ENCODE data around the gene SLC26A3. TPM values are rescaled to one million over a fixed set of nuclear protein-coding genes. Genes with fewer than 3 reads are reported as not detected.
A peak's percentile ranks its signal among the peaks of the same experiment; 100 is the strongest.

SLC26A3 gene
- total and polyA plus RNA-seq, 10 of the 15 experiments (the other 5 are each of a cell fraction or from before 2014, with no cell fraction given) = 0.46 TPM; not detected in 9

GRCh38 chr7:107742678-107743566 is 60.1 kb downstream of the SLC26A3 start (continued):
- no peak for TF ChIP-seq USF1 (IDR thresholded peaks at IDR 0.05; ENCODE audit: borderline replicate concordance, extremely low read length, insufficient read depth, low read depth, low read length)
- TF ChIP-seq HDGF (IDR thresholded peaks at IDR 0.05) = peak; percentile 88
- no peak for TF ChIP-seq SP1 (IDR thresholded peaks at IDR 0.05; ENCODE audit: low read depth, low read length)
- TF ChIP-seq REST (IDR thresholded peaks at IDR 0.05; ENCODE audit: low read depth, low read length) = no peak
- peak; percentile 72 for TF ChIP-seq NFIC (IDR thresholded peaks at IDR 0.05; ENCODE audit: low read depth, low read length)
- no peak for TF ChIP-seq ZNF217 (IDR thresholded peaks at IDR 0.05)
- no peak for TF ChIP-seq MEF2B (IDR thresholded peaks at IDR 0.05; ENCODE audit: partially characterized antibody, poor library complexity, severe bottlenecking)

All from GM12878 (cell line).